SK-N-MC (cell line): ENCODE results near the gene ARHGEF7.

Source experiments
- EZH2 ChIP-seq: fragments of 200-600 bp; sonication (generic); IDR thresholded peaks from one replicate; pipeline ENCODE4 v1.6.1; 2017; ENCODE audit warnings: antibody characterized with exemption
- FOXP2 ChIP-seq: optimal IDR thresholded peaks from 2 replicates; pipeline ENCODE3; 2011; ENCODE audit warnings: mild to moderate bottlenecking, moderate library complexity; ENCODE audit not compliant: insufficient read depth; ENCODE audit errors: extremely low read length, control extremely low read depth
- POLR2AphosphoS5 ChIP-seq: IDR thresholded peaks from 2 replicates; pipeline ENCODE4 v1.6.1; 2012; ENCODE audit warnings: mild to moderate bottlenecking, low read depth, low read length, borderline replicate concordance

DNA sequence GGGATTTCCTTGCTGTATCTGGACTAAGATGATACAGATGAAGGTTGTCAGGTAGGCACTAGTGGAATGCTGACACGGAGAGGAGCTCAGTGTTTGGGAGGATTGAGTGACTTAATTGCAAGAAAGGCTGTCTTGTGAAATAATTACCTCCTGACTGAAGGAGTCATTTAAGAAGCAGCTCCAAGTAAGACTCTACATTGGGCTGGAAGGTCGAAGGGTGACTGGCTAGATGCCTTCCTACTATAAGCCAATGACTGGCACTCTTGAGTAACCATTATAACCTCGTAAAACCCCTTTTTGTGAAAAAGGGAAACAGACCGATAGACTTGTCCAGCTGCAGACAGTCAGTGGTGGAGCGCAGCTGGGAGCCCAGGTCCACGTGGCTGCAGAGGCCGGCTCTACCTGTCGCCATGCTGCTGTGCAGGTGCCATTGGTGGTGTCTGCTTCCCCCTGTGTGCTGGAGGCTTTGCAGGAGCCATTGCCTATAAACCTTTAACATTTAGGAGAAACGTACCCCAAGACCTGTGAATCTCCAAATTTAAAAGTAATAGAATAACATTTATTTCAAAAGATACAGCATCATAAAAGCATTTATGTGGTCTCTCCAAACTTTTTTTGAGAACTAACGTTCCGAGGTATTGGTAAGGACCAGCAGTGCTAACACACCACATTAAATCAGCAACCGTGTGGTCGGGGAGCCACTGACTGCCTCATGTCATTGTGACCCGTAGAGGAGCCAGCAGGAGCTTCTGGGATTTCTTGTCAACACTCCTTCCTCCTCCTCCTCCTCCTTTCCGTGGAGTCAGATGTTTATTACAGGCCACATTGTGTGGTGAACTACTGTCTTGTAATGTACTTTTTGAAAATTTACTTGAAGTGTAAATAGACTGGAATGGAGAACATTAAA lies 124.9 kb downstream of the ARHGEF7 start:
- no peak for TF ChIP-seq EZH2
- TF ChIP-seq FOXP2: no peak
- TF ChIP-seq POLR2AphosphoS5: no peak
